ENCODE data around the gene CCDC127.

CCDC127 gene

GRCh38 chr5:172841-173251 lies 45.1 kb downstream of the CCDC127 start:
- Histone ChIP-seq H3K36me3 (ENCODE audit: control insufficient read depth, low read length) (no peaks in the 10 kb centered on the region), H3K4me2 (ENCODE audit: low read length) (no peak overlapping the region), H3K4me1 (ENCODE audit: control insufficient read depth, low read length) (no peaks in the 10 kb centered on the region), H4K20me1 (ENCODE audit: control insufficient read depth, insufficient read depth, low read depth, low read length) (no peaks in the 10 kb centered on the region), H3K27ac (ENCODE audit: low read depth, low read length) (no peak overlapping the region), H3K79me2 (ENCODE audit: control insufficient read depth, low read length) (no peaks in the 10 kb centered on the region), H3F3A (ENCODE audit: control insufficient read depth, insufficient read depth) (no peaks in the 10 kb centered on the region), H3K27me3 (ENCODE audit: control insufficient read depth, low read length) (no peaks in the 10 kb centered on the region; the same call in 1 of the 2 replicates), H3K9me2 (replicated peaks; ENCODE audit: control insufficient read depth, low read length) (no peaks in the 10 kb centered on the region), H3K4me3 (ENCODE audit: low read length) (no peak overlapping the region), H3K9me3 (ENCODE audit: control insufficient read depth, insufficient read depth, low read length) (no peaks in the 10 kb centered on the region)
- TF ChIP-seq EZH2phosphoT487 (IDR thresholded peaks at IDR 0.05; ENCODE audit: borderline replicate concordance, low read length) (no peak), CTCF (IDR thresholded peaks at IDR 0.05; ENCODE audit: low read depth, low read length, poor library complexity, severe bottlenecking) (no peak)

GRCh38 chr5:172421-172820 lies 45.5 kb downstream of the CCDC127 start:
- no peak for TF ChIP-seq EZH2phosphoT487 (IDR thresholded peaks at IDR 0.05; ENCODE audit: borderline replicate concordance, low read length)
- no peak for TF ChIP-seq CTCF (IDR thresholded peaks at IDR 0.05; ENCODE audit: low read depth, low read length, poor library complexity, severe bottlenecking)
- Histone ChIP-seq H3K27me3 (ENCODE audit: control insufficient read depth, low read length) (no peaks in the 10 kb centered on the region), H3K79me2 (ENCODE audit: control insufficient read depth, low read length) (no peaks in the 10 kb centered on the region), H4K20me1 (ENCODE audit: control insufficient read depth, insufficient read depth, low read depth, low read length) (no peaks in the 10 kb centered on the region), H3K4me3 (ENCODE audit: low read length) (no peak overlapping the region), H3K4me1 (ENCODE audit: control insufficient read depth, low read length) (no peaks in the 10 kb centered on the region), H3K36me3 (ENCODE audit: control insufficient read depth, low read length) (no peaks in the 10 kb centered on the region), H3F3A (ENCODE audit: control insufficient read depth, insufficient read depth) (no peaks in the 10 kb centered on the region), H3K9me3 (ENCODE audit: control insufficient read depth, insufficient read depth, low read length) (no peaks in the 10 kb centered on the region), H3K4me2 (ENCODE audit: low read length) (no peak overlapping the region), H3K9me2 (replicated peaks; ENCODE audit: control insufficient read depth, low read length) (no peaks in the 10 kb centered on the region), H3K27ac (ENCODE audit: low read depth, low read length) (no peak overlapping the region)

- H3K36me3 ChIP-seq (ENCODE audit: control insufficient read depth, low read length): no peaks in the 10 kb centered on the region
- no peaks in the 10 kb centered on the region for H3K27me3 ChIP-seq (ENCODE audit: control insufficient read depth, low read length)
- no peaks in the 10 kb centered on the region for H3K4me1 ChIP-seq (ENCODE audit: control insufficient read depth, low read length)
- no peaks in the 10 kb centered on the region for H3K79me2 ChIP-seq (ENCODE audit: control insufficient read depth, low read length)
- H3F3A ChIP-seq (ENCODE audit: control insufficient read depth, insufficient read depth): no peaks in the 10 kb centered on the region
- TF ChIP-seq CTCF (IDR thresholded peaks at IDR 0.05; ENCODE audit: low read depth, low read length, poor library complexity, severe bottlenecking): no peak
- no peak for TF ChIP-seq EZH2phosphoT487 (IDR thresholded peaks at IDR 0.05; ENCODE audit: borderline replicate concordance, low read length)
- no peaks in the 10 kb centered on the region for H4K20me1 ChIP-seq (ENCODE audit: control insufficient read depth, insufficient read depth, low read depth, low read length)
- no peak overlapping the region for H3K4me2 ChIP-seq (ENCODE audit: low read length)
- no peaks in the 10 kb centered on the region for H3K9me2 ChIP-seq (replicated peaks; ENCODE audit: control insufficient read depth, low read length)
- H3K9me3 ChIP-seq (ENCODE audit: control insufficient read depth, insufficient read depth, low read length): no peaks in the 10 kb centered on the region
- H3K4me3 ChIP-seq (ENCODE audit: low read length): no peak overlapping the region
- H3K27ac ChIP-seq (ENCODE audit: low read depth, low read length): no peak overlapping the region
These were observed 46.1 kb downstream of the CCDC127 start for GRCh38 chr5:171801-172331.

Measured in DOHH2 (cell line).